Breast epithelium (tissue), 4 donors: ENCODE results near the gene COL11A1. TPM values are rescaled to one million over a fixed set of nuclear protein-coding genes. Genes with fewer than 3 reads are reported as not detected.
"Not testable (repeated sequence)": the region's sequence is repeated elsewhere in the genome, so short reads cannot be mapped to it uniquely, and the experiment has no call there.

ENCODE experiments used
- DNase-seq, 2 donors: peaks; one replicate each; pipeline ENCODE4 v3.0.0-alpha.2; 2019; ENCODE audit warnings: low spot score in 2 of 2
- H3K27ac ChIP-seq, 2 donors: fragments of 200-600 bp; sonication (generic) in 1 of 2; one replicate each; pipeline ENCODE4 v1.5.1; 2016 to 2019; ENCODE audit warnings: mild to moderate bottlenecking in 1 of 2
- H3K27me3 ChIP-seq, 2 donors: fragments of 200-600 bp; sonication (generic) in 1 of 2; one replicate each; pipeline versions ENCODE4 v1.5.1 to v1.6.0; 2017 to 2019; ENCODE audit warnings: control low read depth in 1 of 2, mild to moderate bottlenecking in 1 of 2
- H3K36me3 ChIP-seq: fragments of 200-600 bp; one replicate; pipeline ENCODE4 v1.5.1; 2019
- H3K4me1 ChIP-seq, 2 donors: fragments of 200-600 bp; sonication (generic); one replicate each; pipeline ENCODE4 v1.5.1; 2016 to 2019; ENCODE audit warnings: control low read depth in 1 of 2
- H3K4me3 ChIP-seq, 3 donors: fragments of 200-600 bp; sonication (generic); 1 replicate in 2 of 3; 2 replicates in 1 of 3; pipeline ENCODE4 v1.5.1; 2016 to 2019; ENCODE audit warnings: mild to moderate bottlenecking in 3 of 3, moderate library complexity in 2 of 3
- H3K9me3 ChIP-seq, 2 donors: fragments of 200-600 bp; sonication (generic) in 1 of 2; one replicate each; pipeline ENCODE4 v1.5.1; 2016 to 2019; ENCODE audit warnings: control low read depth in 1 of 2
- POLR2A ChIP-seq: fragments of 450-650 bp; IDR thresholded peaks from one replicate; pipeline ENCODE4 v1.6.1; 2016; ENCODE audit warnings: antibody characterized with exemption, mild to moderate bottlenecking, moderate library complexity
- POLR2AphosphoS5 ChIP-seq, 3 donors: sonication (generic); formaldehyde crosslinking; IDR thresholded peaks; one replicate each; pipeline ENCODE4 v1.6.1; 2017; ENCODE audit warnings: antibody characterized with exemption in 3 of 3
- intact Hi-C: fragments of 100-400 bp; cut with DNase I; formaldehyde crosslinking; loops from one replicate; pipeline ENCODE4 v1.15.1; 2023; ENCODE audit warnings: low total_unique reads
- total RNA-seq, 3 donors: library from RNA; depleted of rRNA; stranded (reverse); fragments of >200 nt; gene quantifications; one replicate each; pipeline ENCODE4 v1.1.0, GENCODE V29; 2016
- TF ChIP-seq, protein P1 (sequence below), 3 donors: fragments of 450-650 bp; IDR thresholded peaks; one replicate each; pipeline ENCODE4 v1.5.1; 2016 to 2017; ENCODE audit warnings: antibody characterized with exemption in 3 of 3, mild to moderate bottlenecking in 3 of 3, moderate library complexity in 3 of 3

Gene COL11A1
- total RNA-seq, 3 donors from 2014 or later = 0.48 to 0.98 (median 0.88) TPM

DNA sequence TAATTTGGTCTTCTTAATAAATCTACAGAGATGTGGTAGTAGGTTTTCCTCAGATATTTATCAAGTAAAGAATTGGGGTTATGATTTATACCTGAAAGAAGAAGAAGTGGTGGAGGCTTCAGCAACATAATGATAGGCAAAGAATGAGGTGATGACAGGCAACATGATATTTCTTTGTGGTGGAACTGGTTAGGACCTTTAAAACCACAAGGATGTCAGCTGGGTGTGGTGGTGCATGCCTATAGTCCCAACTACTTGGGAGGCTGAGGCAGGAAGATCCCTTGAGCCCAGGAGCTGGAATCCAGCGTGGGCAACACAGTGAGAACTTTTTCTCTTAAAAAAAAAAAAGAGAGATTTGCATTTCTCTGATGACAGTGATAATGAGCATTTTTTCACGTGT is 34.1 kb upstream of the COL11A1 start:
- Histone ChIP-seq H3K4me1 (no peaks in the 10 kb centered on the region), H3K4me3 (no peak overlapping the region), H3K9me3 (no peaks in the 10 kb centered on the region), H3K27ac (no peak overlapping the region), H3K27me3 (no peaks in the 10 kb centered on the region), H3K36me3 (no peaks in the 10 kb centered on the region)
- intact Hi-C loops = no loop called here
- TF ChIP-seq, protein P1, sequence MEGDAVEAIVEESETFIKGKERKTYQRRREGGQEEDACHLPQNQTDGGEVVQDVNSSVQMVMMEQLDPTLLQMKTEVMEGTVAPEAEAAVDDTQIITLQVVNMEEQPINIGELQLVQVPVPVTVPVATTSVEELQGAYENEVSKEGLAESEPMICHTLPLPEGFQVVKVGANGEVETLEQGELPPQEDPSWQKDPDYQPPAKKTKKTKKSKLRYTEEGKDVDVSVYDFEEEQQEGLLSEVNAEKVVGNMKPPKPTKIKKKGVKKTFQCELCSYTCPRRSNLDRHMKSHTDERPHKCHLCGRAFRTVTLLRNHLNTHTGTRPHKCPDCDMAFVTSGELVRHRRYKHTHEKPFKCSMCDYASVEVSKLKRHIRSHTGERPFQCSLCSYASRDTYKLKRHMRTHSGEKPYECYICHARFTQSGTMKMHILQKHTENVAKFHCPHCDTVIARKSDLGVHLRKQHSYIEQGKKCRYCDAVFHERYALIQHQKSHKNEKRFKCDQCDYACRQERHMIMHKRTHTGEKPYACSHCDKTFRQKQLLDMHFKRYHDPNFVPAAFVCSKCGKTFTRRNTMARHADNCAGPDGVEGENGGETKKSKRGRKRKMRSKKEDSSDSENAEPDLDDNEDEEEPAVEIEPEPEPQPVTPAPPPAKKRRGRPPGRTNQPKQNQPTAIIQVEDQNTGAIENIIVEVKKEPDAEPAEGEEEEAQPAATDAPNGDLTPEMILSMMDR (IDR thresholded peaks at IDR 0.05) = no peak
- no peak for DNase-seq

GRCh38 chr1:103129796-103130195 is 21.5 kb upstream of the COL11A1 start:
- intact Hi-C loops = no loop called here
- no peaks in the 10 kb centered on the region for H3K27me3 ChIP-seq

DNA sequence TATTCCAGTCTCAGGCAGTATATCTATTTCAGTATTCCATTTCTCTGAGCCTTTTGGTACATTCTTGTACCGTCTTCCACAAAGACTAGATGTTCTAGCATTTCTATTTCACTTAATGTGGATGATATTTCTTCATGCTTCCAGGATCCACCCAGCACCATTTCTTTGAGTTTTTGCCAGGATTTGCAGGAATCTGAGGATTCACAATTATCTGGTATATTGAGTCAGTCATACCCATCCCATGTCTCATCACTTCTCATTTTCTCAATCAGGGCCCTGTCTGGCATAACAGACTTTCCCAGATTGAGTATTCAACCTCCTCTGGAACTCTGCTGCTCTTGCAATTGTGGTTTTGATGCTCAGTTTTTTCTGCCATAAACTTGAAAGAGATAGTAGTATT is 20.9 kb upstream of the COL11A1 start:
- Histone ChIP-seq H3K9me3 (peaks cover 0 to 6% of the 10 kb centered on the region in 2 donors), H3K36me3 (no peaks in the 10 kb centered on the region), H3K4me3 (no peak overlapping the region), H3K4me1 (no peaks in the 10 kb centered on the region), H3K27me3 (no peaks in the 10 kb centered on the region), H3K27ac (no peak overlapping the region)
- intact Hi-C loops = no loop called here
- TF ChIP-seq POLR2A (no peak), POLR2AphosphoS5 (IDR thresholded peaks at IDR 0.05) (no peak)
- TF ChIP-seq, protein P1 (IDR thresholded peaks at IDR 0.05) = no peak
- DNase-seq = no peak

More at GRCh38 chr1:103129796-103130195, 21.5 kb upstream of the COL11A1 start:
- TF ChIP-seq POLR2A = no peak
- TF ChIP-seq POLR2AphosphoS5 (IDR thresholded peaks at IDR 0.05) = no peak
- TF ChIP-seq, protein P1 (IDR thresholded peaks at IDR 0.05) = no peak
- no peak for DNase-seq
- H3K27ac ChIP-seq = no peak overlapping the region
- H3K36me3 ChIP-seq = no peaks in the 10 kb centered on the region
- H3K4me3 ChIP-seq = no peak overlapping the region
- no peaks in the 10 kb centered on the region for H3K4me1 ChIP-seq
- peaks cover 0 to 7% of the 10 kb centered on the region in 2 donors for H3K9me3 ChIP-seq

DNA sequence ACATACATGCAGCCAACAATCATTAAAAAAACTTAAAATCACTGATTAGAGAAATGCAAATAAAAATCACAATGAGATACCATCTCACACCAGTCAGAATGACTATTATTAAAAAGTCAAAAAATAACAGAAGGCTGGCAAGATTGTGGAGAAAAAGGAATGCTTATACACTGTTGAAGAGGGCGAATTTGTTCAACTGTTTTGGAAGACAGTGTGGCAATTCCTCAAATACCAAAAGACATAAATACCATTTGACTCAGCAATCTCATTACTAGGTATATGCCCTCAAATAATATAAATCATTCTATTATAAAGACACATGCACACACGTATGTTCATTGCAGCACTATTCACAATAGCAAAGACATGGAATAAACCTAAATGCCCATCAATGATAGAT is 19.9 kb upstream of the COL11A1 start:
- H3K36me3 ChIP-seq, H3K27ac ChIP-seq, H3K27me3 ChIP-seq, H3K9me3 ChIP-seq, intact Hi-C loops, H3K4me3 ChIP-seq, H3K4me1 ChIP-seq, DNase-seq: not testable (repeated sequence)

DNA sequence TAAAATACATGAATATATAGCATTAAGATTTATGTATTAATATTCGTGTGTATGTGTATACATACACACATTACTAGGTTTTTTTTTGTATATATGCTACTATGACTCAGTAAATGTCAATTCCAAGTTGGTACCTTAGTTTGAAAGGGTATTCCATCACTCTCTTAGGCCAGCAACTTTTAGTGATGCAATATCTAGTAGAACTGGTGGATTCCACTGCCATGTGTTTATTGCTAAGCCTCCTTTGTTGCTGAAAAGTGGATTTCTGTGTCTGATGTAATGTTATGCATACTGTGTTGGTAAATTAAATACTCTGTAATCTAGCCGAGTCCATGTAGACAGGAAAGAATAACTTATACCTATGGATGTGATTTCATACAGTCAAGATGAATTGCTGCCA is 16.9 kb upstream of the COL11A1 start:
- Histone ChIP-seq H3K9me3 (no peaks in the 10 kb centered on the region), H3K36me3 (no peaks in the 10 kb centered on the region), H3K27me3 (no peaks in the 10 kb centered on the region), H3K4me1 (no peaks in the 10 kb centered on the region), H3K27ac (no peak overlapping the region), H3K4me3 (no peak overlapping the region)
- TF ChIP-seq, protein P1 (IDR thresholded peaks at IDR 0.05) = no peak
- TF ChIP-seq POLR2AphosphoS5 (IDR thresholded peaks at IDR 0.05) = no peak
- TF ChIP-seq POLR2A = no peak
- intact Hi-C loops = no loop called here
- no peak for DNase-seq
